NCI-H524 (cell line): ENCODE results near the gene CLSTN2.
"Not testable (repeated sequence)": the region's sequence is repeated elsewhere in the genome, so short reads cannot be mapped to it uniquely, and the experiment has no call there.

Experiments
- DNase-seq, 2 experiments: peaks; one replicate each; lab custom pipeline; 2025; lab: John Stamatoyannopoulos, UW

Gene CLSTN2

DNA sequence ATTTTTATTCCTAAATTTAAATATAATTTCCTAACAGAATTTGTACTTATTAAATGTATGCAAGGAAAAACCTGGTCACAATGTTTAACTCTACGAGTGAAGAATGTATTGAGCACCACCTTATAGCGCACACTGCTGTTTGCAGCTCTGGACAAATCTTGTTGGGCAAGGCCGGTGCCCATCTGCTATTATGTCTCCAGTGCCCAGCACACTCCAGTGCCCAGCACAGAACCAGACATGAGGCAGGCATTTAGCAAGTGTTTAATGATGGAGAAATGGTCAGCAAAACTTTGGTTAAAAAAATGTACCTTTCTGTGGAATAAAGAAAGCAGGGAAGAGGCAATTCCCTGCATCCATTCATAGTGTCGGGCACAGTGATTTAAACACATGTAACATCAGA is 488.2 kb downstream of the CLSTN2 start:
- no peak for DNase-seq

DNA sequence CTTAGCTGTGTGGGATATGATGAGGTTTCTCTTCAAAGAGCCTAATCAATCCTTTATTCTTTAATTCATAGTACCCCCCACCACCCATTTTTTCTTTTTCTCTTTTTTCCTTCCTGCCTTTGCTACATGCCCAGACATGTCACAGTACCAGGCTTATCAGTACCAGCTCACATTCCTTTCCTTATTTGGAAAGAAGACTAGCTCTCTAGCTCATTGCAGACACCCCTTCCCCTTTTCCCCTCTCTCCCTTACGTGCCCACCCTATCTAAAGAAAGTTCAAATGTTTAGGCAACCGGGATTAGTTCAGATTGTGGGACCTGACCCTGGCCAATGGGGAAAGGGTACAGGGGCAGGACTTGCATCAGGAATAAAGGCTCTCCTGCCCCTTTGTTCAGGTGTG is 488.6 kb downstream of the CLSTN2 start:
- not testable (repeated sequence) for DNase-seq

DNA sequence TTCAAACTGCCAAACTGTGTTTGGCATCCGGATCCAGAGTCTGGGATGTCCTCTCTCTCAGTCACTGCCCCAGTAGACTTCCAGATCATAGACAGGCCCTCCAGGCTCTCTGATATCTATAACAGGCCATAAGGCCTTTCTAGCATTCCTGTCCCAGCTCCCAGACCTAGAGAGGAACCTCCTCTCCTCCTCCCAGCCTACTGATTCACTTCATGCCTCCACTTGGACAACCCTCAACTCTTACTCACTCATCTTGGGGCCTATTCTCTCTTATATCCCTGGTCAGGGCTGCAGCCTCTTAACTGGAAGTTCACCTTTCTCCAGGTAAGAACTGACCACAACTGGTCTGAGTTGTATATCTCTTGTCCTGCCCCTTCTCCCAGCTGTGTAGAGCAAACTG is 489.2 kb downstream of the CLSTN2 start:
- no peak for DNase-seq

DNA sequence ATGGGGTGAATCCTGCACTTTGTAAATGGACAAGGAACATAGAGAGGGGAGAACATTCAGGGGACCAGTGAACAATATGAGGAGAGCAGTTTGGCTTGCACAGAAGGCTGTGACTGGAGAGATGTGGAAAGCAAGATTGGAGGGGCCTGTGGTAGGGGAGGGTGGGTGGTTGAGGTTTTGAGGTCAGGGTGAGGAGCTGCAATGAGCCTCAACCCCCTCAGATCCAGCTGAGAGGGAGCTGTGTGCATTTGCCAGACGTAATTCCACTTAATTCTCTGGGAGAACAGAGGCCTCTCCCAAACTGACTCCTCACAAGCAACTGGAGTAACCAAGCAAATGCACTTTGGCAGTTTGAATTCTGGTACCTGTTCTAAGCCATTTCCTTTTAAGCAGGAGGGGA is 489.7 kb downstream of the CLSTN2 start:
- DNase-seq, result no peak

DNA sequence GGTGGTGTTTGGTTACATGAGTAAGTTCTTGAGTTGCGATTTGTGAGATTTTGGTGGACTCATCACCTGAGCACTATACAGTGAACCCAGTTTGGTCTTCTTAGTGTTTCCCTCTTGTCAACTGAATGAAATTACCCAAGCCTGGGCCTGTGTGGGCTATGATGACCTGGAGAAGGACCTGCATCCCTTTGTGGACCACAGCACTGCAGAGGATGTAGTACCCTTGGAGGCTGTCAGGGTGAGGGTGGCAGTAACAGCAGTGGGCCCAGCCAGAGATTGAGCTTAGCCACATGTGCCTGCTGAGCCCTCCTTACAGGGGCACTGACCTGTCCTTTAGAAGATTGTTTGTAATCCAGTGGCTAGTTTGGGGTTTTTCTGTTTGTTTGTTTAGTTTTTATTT is 492.8 kb downstream of the CLSTN2 start:
- no peak for DNase-seq

DNA sequence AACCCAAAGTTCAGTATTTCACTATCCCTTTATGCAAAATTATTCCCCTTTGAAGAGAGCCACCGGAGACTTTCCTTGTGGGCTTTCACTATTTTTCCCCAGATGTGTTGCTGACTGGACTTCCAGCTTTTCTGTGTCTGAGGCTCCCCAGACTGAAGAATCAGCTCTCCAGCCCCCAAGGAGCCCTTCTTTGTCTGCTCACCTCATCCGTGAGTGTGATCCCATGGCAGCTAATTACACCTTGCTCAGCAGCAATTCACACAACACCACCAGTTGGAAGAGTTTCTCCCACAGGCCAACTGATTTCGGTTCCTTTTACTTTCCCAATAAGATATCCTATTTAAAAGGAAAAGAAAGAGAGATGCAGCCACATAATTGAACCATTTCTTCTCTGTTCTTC is 493.4 kb downstream of the CLSTN2 start:
- DNase-seq, result no peak

DNA sequence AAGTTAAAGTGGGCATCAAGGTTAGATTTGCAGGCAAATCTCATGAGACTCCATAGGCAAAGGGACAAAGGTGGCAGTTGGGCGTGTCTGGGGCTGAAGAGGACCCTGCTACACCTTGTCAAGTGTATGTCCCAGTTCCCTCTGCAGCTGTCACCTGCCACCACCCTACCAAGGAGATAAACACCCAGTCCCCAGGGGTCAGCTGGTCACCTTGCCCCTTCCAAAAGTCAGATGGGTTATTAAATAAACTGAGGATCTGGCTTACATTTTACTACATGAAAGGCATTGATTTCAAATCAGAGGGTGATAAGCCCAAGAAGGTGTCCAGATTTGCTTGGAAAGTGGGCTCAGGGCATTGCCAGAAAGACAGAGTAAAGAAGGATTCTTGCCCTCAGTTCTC is 494.8 kb downstream of the CLSTN2 start:
- no peak for DNase-seq

DNA sequence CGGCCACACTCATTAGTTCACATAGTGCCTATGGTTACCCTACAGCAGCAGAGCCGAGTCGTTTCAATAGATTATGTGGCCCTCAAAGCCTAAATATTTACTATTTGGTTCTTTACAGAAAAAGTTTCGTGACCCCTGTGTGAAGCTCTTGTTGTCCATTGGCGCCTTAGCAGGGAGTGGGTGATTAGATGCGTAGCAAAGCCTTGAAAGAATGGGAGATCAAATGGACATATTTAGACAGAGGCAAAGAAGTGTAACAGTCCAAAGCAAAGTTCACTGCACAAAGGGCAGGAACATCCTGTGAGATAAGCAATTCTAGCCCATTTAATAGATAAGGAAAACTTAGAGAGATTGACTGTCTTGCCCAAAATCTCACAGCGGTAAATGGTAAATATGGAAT is 495.5 kb downstream of the CLSTN2 start:
- no peak for DNase-seq

DNA sequence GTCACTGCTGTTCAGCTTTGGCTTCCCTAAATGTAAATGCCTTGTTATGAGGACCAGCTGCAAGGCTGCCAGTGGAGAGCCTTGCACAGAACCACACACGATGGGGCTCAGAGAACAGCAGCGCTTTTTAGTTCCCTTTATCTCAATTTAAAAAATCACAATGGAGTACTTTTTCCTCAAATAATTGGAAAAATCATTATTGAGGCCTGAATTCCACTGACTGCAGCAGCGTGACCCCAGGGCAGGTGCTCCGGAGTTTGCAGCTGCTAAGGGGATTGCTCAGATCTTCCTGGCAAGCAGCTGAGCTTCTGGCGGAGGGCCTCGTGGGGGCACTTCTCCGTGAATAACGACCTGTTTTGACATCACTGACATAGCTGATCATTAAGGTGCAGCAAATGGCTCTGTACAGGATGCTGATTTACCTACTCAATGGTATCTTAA is 497.3 kb downstream of the CLSTN2 start:
- peak; percentile 64 to 91 for DNase-seq

DNA sequence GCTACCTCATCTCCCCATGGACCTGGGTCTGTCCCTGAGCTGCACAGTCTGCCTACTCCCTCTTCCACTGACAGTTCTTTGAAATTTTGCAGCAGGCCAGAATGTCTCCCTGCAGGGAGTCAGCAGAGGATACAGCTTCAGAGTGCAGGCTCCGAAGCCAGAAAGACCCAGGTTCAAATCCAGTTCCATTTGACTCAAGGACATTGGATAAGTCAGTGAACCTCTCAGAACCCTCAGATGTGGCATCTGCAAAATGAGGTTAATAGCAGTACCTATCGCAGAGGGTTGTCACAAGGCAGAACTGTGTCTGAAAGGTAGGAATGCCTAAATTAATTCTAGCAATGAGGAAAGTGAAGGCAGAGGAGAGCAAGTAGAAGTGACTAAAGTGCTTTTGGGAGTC is 498.4 kb downstream of the CLSTN2 start:
- no peak for DNase-seq

DNA sequence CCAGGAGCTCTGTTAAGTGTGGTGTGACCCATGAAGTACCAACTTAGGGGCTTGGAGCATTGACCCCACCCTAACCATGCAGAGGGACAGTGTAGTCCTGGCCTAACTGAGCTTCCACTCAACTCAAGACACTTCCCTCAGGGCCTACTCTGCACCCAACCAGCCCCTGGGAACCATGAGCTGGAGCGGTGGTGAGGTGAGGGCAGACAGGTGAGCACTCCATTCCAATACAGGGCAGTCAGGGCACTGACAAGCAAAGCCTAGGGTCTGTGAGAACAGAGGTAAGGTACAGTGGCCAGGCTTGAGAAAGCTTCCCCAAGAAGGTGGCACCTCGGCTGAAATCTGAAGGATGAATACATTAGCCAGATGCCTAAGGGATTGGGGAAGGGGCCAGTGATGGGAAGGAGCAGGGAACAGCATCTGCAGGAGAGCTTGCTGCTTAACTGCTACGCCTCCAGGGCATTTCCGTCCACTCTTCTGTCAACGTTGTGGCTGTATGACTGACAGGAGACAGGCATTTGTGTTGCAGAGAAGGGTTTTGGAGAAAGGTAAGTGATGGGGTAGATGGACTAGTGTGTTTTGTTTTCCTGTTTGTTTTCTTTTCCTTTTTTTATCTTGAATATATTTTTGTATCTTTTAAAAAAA is 499.4 kb downstream of the CLSTN2 start:
- no peak for DNase-seq

DNA sequence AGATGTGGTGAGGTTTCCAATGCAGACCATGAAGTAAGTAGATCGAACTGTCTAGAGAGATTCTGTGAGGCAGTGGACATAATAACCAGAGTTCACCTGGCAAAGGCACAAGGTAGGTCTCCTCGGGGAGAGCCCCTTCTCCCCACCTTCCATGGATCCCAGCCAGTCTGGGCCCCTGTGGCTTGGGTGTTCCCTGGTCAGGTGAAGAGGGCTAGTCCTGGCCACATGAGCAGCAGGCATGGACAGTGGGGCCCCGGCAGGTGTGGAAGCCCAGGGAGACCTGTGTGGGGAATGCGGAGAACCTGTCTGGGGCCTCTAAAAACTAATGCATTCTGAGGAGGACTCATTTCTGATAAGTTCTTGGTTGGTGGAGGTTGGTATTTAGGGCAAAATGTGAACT is 501.4 kb downstream of the CLSTN2 start:
- no peak for DNase-seq

DNA sequence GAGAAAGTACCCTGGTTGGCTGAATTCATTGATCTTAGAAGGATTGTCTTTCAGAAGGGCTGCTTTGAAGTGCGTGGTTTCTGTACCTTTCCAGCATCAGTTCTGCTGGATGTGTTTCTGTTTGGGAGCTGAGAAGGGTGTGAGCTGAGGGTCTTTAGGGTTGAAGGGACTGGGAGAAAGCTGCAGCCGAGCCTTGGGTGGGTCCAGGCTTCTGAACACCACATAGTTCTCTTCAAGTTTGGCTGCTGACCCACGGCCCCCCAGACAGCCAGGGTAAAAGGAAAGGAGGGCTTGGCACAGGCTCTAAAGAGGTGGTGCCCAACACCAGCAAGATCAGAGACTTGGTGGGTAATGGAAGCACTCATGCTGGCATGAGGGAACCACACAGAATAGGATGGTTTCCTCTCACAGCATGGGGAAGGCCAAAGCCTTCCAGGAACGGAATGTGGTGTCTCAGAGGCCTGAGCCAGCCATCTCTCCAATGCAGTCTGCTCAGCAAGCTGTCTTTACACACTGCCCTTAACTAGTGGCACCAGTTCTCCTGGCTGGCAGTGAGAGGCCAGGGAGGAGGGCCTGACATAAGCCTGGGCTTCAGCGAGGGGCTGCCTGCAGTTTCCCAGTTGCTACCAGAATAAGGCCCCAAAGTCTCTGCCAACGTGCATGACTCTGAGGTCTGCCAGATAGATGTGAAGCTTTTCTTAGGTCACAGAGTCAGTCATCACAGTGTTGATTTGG is 503.9 kb downstream of the CLSTN2 start:
- DNase-seq, result no peak

DNA sequence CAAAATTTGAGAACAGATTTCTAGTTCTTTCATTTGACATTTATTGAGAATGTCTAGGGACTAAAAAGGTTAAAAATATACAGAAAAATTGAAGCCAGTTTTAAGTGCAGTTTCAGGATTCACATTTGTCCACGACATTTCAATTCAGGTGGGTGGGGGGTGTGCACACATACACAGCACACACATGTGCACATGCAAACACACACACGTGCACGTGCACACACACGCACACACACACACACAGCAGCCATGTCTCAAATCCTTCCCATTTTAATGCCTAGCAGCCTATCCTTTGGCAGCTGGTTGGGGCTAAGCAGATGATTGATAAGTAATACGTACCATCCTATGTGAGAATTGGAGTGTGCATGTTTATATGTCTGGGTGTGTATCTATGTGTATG is 504.5 kb downstream of the CLSTN2 start:
- no peak for DNase-seq

DNA sequence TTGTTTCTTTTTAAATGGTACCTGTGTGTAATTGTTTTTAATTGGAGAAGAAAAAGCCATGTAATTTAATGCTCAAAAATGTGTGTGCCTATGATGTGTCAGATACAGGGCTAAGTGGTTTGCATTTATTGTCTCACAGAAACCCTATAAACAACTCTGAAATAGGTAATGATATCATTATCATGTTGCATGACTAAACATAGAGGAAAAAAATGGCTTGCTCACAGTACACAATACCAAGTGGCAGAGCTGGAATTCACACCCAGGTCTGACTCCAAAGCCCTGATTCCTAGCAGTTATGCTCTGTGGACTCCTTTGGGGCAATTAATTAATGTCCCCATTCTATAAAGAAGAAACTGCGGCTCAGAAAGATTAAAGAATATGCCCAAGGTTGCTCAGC is 505.5 kb downstream of the CLSTN2 start:
- no peak for DNase-seq

DNA sequence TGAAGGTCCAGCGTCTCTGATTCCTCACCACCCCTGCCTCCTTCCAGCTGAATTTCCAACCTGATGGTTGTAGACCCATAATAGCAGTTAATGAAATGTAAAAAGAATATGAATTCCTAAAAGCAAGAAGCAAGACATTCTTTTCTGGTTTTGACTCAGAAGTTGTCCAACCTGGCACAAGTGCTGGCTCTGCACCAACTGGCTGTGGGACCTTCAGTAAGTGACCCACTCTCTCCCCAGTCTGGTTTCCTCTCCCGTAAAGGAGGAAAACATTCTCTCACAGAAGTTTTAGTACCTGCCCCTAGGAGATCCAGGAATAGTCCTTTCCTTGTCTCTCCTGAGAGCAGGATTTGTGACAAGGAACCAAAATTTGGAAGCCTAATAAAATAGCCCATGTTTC is 506.0 kb downstream of the CLSTN2 start:
- no peak for DNase-seq

DNA sequence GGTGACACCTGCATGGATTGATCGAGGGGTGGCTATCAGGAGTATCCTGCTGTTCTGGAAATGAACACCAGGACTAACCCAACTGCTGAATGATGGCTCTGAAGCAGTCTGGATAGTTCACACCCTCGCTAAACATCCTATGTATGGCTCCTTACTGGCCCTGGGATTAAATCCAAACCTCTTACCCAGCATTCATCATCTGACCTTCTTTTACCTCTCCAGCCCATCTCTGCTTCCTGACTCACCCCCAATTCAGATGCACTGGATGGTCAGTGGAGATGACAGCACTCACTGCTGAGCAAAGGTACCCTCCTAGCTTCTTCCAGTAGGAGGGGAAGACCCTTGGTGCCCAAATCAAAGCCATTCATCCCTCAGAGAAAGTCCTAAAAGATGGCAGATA is 507.6 kb downstream of the CLSTN2 start:
- DNase-seq, result no peak

DNA sequence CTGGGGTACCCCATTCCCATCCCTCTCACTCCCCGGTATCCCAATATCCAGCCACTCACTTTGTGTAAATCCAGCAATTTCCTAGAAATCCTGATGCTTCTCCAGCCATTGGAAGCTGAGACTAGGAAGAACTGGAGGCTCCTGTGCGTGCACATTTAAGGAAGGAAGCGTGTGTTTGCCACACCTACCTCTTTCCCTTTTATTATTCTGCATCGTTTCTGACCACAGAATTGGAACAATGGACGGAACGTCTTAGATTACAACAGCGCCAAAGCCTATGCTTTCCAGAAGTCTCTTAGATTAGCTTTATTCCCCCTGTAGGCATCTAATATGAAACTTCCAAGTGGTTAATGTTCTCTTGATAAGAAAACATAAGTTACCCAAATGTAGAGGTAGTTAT is 508.1 kb downstream of the CLSTN2 start:
- DNase-seq, result no peak

DNA sequence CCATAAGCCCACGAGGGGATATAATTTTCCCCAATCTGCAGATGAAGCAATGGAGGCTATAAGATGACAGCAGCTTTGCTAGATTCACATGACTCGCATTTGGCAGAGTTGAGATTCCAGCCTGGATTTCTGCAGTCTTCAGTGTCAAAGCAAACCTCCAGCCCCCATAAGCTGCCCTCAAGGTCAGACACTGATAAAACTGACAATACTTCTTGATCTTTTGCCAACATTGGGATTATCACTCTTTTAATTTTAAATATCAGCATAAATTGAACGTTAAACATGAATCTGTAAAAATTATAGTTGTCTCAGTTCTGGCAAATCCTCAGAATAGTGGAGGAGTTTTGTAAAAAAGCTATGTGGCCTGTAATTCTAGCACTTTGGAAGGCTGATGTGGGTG is 508.8 kb downstream of the CLSTN2 start:
- DNase-seq, result no peak

DNA sequence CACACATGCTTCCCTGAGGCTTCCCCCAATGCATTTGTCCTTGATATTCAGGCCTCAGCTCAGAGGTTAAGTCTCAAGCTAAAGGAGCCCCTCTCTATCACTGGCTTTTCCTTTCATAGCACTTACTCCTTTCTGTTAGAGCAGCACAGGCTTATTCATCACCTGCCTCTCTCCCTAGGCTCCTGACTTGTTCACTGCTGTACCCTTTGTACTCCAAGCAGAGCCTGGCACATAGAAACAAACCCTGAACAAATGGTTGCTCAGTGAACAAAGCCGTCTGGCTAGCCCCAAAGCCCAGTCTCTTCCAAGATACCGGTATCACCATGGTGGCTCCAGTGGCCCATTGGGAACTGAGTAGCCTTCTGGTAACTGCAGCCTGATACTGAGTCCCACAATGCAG is 511.7 kb downstream of the CLSTN2 start:
- no peak for DNase-seq

DNA sequence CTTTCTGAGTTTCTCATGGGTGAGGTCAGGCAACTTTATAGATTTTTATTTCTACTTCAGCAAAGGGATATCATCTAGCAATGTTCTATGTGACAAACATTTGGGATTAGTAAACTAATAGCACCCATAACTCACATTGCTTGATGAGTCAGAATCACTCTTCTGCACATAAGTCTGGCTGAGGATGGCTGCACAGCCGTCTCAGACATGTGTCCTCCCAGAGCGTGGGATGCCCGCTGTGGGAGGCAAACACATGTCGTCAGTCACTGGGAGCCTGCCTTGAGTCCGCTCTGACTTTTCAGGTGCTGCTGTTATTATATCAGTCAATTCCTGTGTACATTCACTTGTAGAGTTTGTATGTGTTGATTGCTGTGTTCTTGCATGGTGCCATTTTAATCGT is 512.2 kb downstream of the CLSTN2 start:
- no peak for DNase-seq

DNA sequence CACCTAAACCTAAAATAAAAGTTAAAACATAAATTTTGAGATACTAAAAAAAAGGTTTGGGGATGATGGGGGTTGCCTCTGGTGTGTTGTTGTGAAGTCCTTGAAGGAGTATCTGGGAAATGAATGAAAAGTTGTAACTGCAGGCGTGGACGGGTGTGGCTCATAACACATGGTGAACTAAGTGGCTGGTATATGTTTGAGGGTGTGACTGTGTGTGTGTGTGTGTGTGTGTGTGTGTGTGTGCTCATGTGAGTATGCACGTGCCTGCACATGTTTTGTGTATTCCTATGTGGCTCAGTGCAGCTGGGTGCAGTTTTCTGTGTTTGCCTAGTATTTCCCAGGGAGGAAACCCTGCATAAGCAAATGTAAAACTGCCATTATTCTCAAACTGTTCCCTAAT is 513.0 kb downstream of the CLSTN2 start:
- no peak for DNase-seq

DNA sequence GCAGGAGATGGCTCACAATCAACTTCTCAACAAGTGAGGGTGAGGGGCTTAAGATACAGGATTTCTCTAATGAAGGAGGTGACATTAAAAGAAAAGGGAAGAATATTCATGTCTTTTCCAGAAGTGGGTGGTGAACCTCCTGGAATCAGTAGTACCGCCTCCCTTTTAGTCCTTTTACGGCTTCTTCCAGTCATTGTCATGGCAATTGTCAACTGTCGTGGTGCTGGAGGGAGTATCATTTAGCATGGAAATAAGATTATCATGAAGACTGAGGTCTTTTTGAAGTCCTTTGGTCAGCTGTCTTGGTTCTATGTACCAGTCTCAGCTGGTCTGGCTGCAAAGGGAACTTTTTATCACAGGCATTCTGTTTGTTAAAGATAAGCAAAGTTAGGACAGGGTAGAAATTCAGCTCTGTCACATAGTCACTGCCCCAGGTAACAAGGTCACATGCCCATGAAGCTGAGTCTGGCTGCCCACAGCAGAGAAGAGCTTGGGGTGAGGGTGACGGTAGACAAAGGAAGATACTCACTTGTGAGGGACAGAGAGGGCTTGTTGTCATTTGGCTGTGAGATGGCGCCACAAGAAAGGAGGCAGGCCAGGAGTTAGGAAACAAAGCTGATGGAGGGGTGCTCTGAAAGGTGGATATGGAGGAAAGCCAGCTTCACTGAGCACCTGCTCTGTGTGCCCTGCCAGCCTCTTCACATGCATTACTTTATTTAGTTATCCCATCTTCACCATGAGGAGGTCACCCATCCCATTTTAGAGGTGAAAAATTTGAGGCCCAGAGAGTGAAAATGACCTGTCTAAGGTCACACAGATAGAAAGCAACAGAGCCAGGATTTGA is 514.6 kb downstream of the CLSTN2 start:
- DNase-seq, result no peak
